Lung (tissue), 12 donors: Measurements from ENCODE around the gene LCTL. TPM values are rescaled to one million over a fixed set of nuclear protein-coding genes. Genes with fewer than 3 reads are reported as not detected.

ENCODE experiments used
- ATAC-seq: fragments of 200-7000 bp; cut with Tn5 transposase; one replicate; pipeline ENCODE4 v1.9.1; 2020; ENCODE audit warnings: moderate number of reproducible peaks; ENCODE audit not compliant: insufficient read depth, low FRiP score
- DNase-seq, 3 donors: peaks; one replicate each; pipeline ENCODE4 v3.0.0-alpha.2; 2013 to 2017
- H3K27ac ChIP-seq, 2 donors: one replicate each; pipeline ENCODE4 v1.5.1; 2013; ENCODE audit warnings: mild to moderate bottlenecking in 2 of 2, moderate library complexity in 2 of 2, control low read depth in 1 of 2, inconsistent platforms in 1 of 2, low read depth in 1 of 2, low read length in 1 of 2
- H3K27me3 ChIP-seq, 3 donors: one replicate each; pipeline ENCODE4 v1.5.1; 2013; ENCODE audit warnings: low read length in 2 of 3; ENCODE audit not compliant: control insufficient read depth in 3 of 3, insufficient read depth in 3 of 3
- H3K36me3 ChIP-seq, 4 donors: one replicate each; pipeline ENCODE4 v1.5.1; 2013; ENCODE audit warnings: low read length in 4 of 4, mild to moderate bottlenecking in 1 of 4, moderate library complexity in 1 of 4; ENCODE audit not compliant: control insufficient read depth in 4 of 4, insufficient read depth in 4 of 4
- H3K4me1 ChIP-seq, 5 donors: one replicate each; pipeline ENCODE4 v1.5.1; 2013; ENCODE audit warnings: low read length in 5 of 5, mild to moderate bottlenecking in 2 of 5, moderate library complexity in 1 of 5; ENCODE audit not compliant: control insufficient read depth in 5 of 5, insufficient read depth in 5 of 5
- H3K4me3 ChIP-seq: one replicate; pipeline ENCODE4 v1.5.1; 2013; ENCODE audit warnings: mild to moderate bottlenecking, control low read depth, moderate library complexity
- H3K9ac ChIP-seq, 2 donors: one replicate each; pipeline ENCODE4 v1.5.1; 2013; ENCODE audit warnings: low read length in 2 of 2, control low read depth in 1 of 2; ENCODE audit not compliant: insufficient read depth in 1 of 2
- H3K9me3 ChIP-seq, 4 donors: one replicate each; pipeline ENCODE4 v1.5.1; 2013; ENCODE audit warnings: low read length in 3 of 4, mild to moderate bottlenecking in 1 of 4, moderate library complexity in 1 of 4; ENCODE audit not compliant: control insufficient read depth in 4 of 4, insufficient read depth in 3 of 4
- CTCF ChIP-seq: IDR thresholded peaks from 2 replicates; pipeline ENCODE4 v1.5.1; 2012; ENCODE audit warnings: mild to moderate bottlenecking; ENCODE audit errors: control extremely low read depth, extremely low read depth
- WGBS, 2 donors: extraction: QIAGEN DNeasy Blood & Tissue Kit; methylation state at CpG; one replicate each; pipeline ENCODE4 v1.1.7; 2013; 5-methylcytosine and 5-hydroxymethylcytosine counted together
- polyA plus RNA-seq, 2 donors: library from polyadenylated mRNA; stranded (reverse); fragments of 200-250 nt; gene quantifications; one replicate each; pipeline ENCODE4 v1.2.1, GENCODE V29; 2013
- total RNA-seq, 2 donors: library from RNA; depleted of rRNA in 1 of 2; stranded (reverse); fragments of >200 nt in 1 of 2; gene quantifications; one replicate each; pipeline ENCODE4 v1.2.1, GENCODE V29; 2014 to 2021
- donor health status: control.
- donor health status: control.
- donor health status: Bipolar disorder and iron deficiency.
- donor health status: healthy.
- donor health status: DM: yes; HTN: yes; CAD: no.

Gene LCTL
- total and polyA plus RNA-seq, 4 donors, result not detected

- 64 to 66% methylated on average over 2 of the region's 2 CpGs for WGBS, 2 donors
- no peak overlapping the region for H3K27ac ChIP-seq
- H3K9ac ChIP-seq, result no peak overlapping the region
- no peaks in the 10 kb centered on the region for H3K36me3 ChIP-seq
- TF ChIP-seq CTCF, result no peak
- H3K9me3 ChIP-seq, result no peaks in the 10 kb centered on the region
- ATAC-seq (no peak), DNase-seq (no peak)
- H3K27me3 ChIP-seq, result no peaks in the 10 kb centered on the region
- H3K4me3 ChIP-seq, result no peak overlapping the region
- H3K4me1 ChIP-seq, result peaks cover 0 to 4% (median 0%) of the 10 kb centered on the region in 5 donors
Observed at GRCh38 chr15:66601521-66601920, 35.7 kb upstream of the LCTL start.

- DNase-seq (no peak), ATAC-seq (no peak)
- Histone ChIP-seq H3K9me3 (no peaks in the 10 kb centered on the region), H3K9ac (no peak overlapping the region), H3K4me3 (no peak overlapping the region), H3K27ac (no peak overlapping the region), H3K27me3 (no peaks in the 10 kb centered on the region), H3K4me1 (peaks cover 0 to 4% (median 0%) of the 10 kb centered on the region in 5 donors), H3K36me3 (no peaks in the 10 kb centered on the region)
- TF ChIP-seq CTCF, result no peak
- WGBS, 2 donors, result 83 to 94% methylated on average over 4 of the region's 4 CpGs
Observed at GRCh38 chr15:66600240-66600627, 34.4 kb upstream of the LCTL start.

- no peak for DNase-seq
- TF ChIP-seq CTCF, result no peak
- Histone ChIP-seq H3K36me3 (no peaks in the 10 kb centered on the region), H3K9ac (no peak overlapping the region), H3K9me3 (peaks cover 0 to 1% (median 0%) of the 10 kb centered on the region in 4 donors), H3K27ac (no peak overlapping the region), H3K4me1 (peaks cover 0 to 4% (median 0%) of the 10 kb centered on the region in 5 donors), H3K27me3 (no peaks in the 10 kb centered on the region), H3K4me3 (no peak overlapping the region)
- no peak for ATAC-seq
- whole genome bisulfite sequencing, 2 donors, result 84 to 87% methylated on average over 13 of the region's 13 CpGs
Observed at GRCh38 chr15:66599536-66600239, 33.9 kb upstream of the LCTL start.
